ENCODE data around the gene GLUD2.

GRCh38 chrX:121030083-121030482, 17.3 kb upstream of the GLUD2 start:
- TF ChIP-seq CTCF (IDR thresholded peaks at IDR 0.05; ENCODE audit: insufficient read depth, low read length, poor library complexity, severe bottlenecking) (no peak), EZH2phosphoT487 (conservative IDR thresholded peaks at IDR 0.05; ENCODE audit: low read length) (no peak)
